IPS-20b (cell line): ENCODE data around the gene MAN2A1.
A peak's percentile ranks its signal among the peaks of the same experiment; 100 is the strongest.

ENCODE experiments used
- H3K27ac ChIP-seq: one replicate; pipeline ENCODE4 v1.5.1; 2013; ENCODE audit warnings: low read length
- H3K27me3 ChIP-seq: 2 replicates; pipeline ENCODE4 v1.6.1; 2013; ENCODE audit warnings: mild to moderate bottlenecking, low read length, inconsistent platforms; ENCODE audit not compliant: insufficient read depth
- H3K36me3 ChIP-seq: 2 replicates; pipeline ENCODE4 v1.6.1; 2013; ENCODE audit warnings: low read depth, mild to moderate bottlenecking, inconsistent platforms, low read length, moderate library complexity; ENCODE audit not compliant: insufficient read depth
- H3K4me1 ChIP-seq: 2 replicates; pipeline ENCODE4 v1.6.1; 2013; ENCODE audit warnings: mild to moderate bottlenecking, control low read depth, inconsistent platforms, low read length, moderate library complexity; ENCODE audit not compliant: insufficient read depth
- H3K4me3 ChIP-seq: 2 replicates; pipeline ENCODE4 v1.5.1; 2013; ENCODE audit warnings: mild to moderate bottlenecking, low read length, inconsistent platforms
- H3K9ac ChIP-seq: 2 replicates; pipeline ENCODE4 v1.6.1; 2013; ENCODE audit warnings: low read depth, mild to moderate bottlenecking, inconsistent platforms, low read length, moderate library complexity
- H3K9me3 ChIP-seq: 2 replicates; pipeline ENCODE4 v1.6.1; 2013; ENCODE audit warnings: mild to moderate bottlenecking, low read depth, low read length, inconsistent platforms; ENCODE audit not compliant: insufficient read depth

MAN2A1 gene

DNA sequence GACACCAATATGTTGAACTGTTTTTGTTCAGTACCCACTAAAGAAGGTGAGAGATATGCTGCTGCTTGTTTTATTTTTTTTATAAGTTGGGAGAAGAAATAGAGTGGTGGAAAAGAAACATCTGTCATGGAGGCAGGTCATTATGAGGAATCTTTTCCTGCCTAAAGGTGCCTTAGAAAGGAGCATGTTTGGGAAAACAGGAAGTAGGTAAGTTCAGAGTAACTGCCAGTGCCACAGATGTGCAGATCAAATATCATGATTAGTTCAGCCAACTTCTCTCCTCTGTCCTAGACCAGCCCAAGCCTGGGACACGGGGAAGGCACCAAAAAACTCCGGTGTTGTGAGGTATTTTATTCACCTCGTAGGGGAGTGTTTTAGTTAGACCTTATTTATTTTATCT, 144.2 kb downstream of the MAN2A1 start:
- no peak overlapping the region for H3K4me3 ChIP-seq
- H3K27me3 ChIP-seq: no peaks in the 10 kb centered on the region
- no peak overlapping the region for H3K9ac ChIP-seq
- 0 out of 2 replicates have a peak, but pooled peaks cover 4% of the 10 kb centered on the region for H3K9me3 ChIP-seq
- H3K4me1 ChIP-seq: peaks cover 26% of the 10 kb centered on the region
- H3K36me3 ChIP-seq: peaks cover 41% of the 10 kb centered on the region
- H3K27ac ChIP-seq: no peak overlapping the region

- H3K36me3 ChIP-seq: peaks cover 33% of the 10 kb centered on the region
- H3K4me3 ChIP-seq: no peak overlapping the region
These were observed 146.6 kb downstream of the MAN2A1 start for GRCh38 chr5:109836280-109836679.

DNA sequence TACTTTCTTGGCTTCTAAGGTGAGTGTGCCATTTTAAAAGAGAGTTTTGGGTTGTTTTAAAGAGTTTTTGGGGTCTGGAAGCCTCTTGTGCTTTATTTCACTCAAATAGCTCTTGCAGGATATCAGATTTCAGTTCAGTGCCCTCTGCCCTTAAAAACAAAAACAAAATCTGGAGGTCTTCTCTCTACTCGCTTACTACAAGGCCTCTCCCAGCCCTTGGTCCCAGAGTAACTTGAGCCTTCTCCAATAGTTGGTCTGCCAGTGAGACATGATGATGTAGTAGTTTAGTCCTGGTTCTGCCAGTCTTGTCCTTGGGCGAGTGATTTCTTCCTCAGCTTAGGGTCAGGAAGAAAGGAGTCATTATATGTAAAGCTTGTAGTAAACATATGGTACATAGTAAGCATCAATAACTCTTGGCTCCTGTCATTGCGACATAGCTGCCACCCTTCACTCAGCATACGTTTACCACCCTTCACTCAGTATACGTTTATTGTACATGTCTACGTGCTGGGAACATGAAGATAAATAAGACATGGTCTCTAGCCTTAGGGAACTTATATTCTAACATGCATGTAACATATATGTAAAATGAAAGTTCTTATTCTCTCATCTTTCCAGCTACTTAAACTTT, 147.6 kb downstream of the MAN2A1 start:
- H3K27ac ChIP-seq: no peak overlapping the region
- no peak overlapping the region for H3K9ac ChIP-seq
- H3K36me3 ChIP-seq: peaks cover 38% of the 10 kb centered on the region
- H3K4me1 ChIP-seq: peaks cover 40% of the 10 kb centered on the region
- H3K4me3 ChIP-seq: peak overlapping the region; percentile 16; the same call in 1 of the 2 replicates
- H3K27me3 ChIP-seq: no peaks in the 10 kb centered on the region
- H3K9me3 ChIP-seq: 0 out of 2 replicates have a peak, but pooled peaks cover 4% of the 10 kb centered on the region

More at GRCh38 chr5:109836280-109836679, 146.6 kb downstream of the MAN2A1 start:
- Histone ChIP-seq H3K9ac (no peak overlapping the region), H3K4me1 (peaks cover 40% of the 10 kb centered on the region), H3K9me3 (0 out of 2 replicates have a peak, but pooled peaks cover 4% of the 10 kb centered on the region), H3K27ac (no peak overlapping the region), H3K27me3 (no peaks in the 10 kb centered on the region)

GRCh38 chr5:109838157-109838556, 148.4 kb downstream of the MAN2A1 start:
- Histone ChIP-seq H3K36me3 (peaks cover 46% of the 10 kb centered on the region), H3K27me3 (no peaks in the 10 kb centered on the region), H3K4me1 (peaks cover 40% of the 10 kb centered on the region), H3K9me3 (0 out of 2 replicates have a peak, but pooled peaks cover 4% of the 10 kb centered on the region), H3K4me3 (peak overlapping the region; percentile 16; the same call in 1 of the 2 replicates), H3K27ac (no peak overlapping the region), H3K9ac (no peak overlapping the region)

- peaks cover 85% of the 10 kb centered on the region for H3K36me3 ChIP-seq
- no peak overlapping the region for H3K27ac ChIP-seq
- peaks cover 12% of the 10 kb centered on the region; the same call in 1 of the 2 replicates for H3K4me1 ChIP-seq
- no peaks in the 10 kb centered on the region for H3K9me3 ChIP-seq
- H3K27me3 ChIP-seq: no peaks in the 10 kb centered on the region
- no peak overlapping the region for H3K9ac ChIP-seq
- no peak overlapping the region for H3K4me3 ChIP-seq
These were observed 154.4 kb downstream of the MAN2A1 start for GRCh38 chr5:109844148-109844547.

DNA sequence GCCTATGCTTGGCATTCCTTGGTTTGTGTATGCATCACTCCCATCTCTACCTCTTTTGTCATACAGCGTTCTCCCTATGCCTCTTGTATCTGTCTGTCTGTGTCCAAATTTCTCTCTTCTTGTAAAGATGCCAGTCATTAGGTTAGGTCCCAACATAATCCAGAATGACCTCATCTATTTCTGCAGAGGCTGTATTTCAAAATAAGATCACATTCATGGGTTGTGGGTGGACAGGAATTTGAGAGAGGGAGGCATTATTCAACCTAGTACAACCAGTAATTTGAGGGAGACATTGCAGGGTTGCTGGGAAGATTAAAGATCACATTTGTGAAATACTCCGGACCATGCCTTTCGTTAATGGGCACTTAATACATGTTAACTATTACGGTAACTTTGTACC, 155.0 kb downstream of the MAN2A1 start:
- H3K36me3 ChIP-seq: peaks cover 89% of the 10 kb centered on the region
- no peaks in the 10 kb centered on the region for H3K27me3 ChIP-seq
- H3K4me1 ChIP-seq: peaks cover 6% of the 10 kb centered on the region; the same call in 1 of the 2 replicates
- H3K27ac ChIP-seq: no peak overlapping the region
- H3K9me3 ChIP-seq: no peaks in the 10 kb centered on the region
- H3K4me3 ChIP-seq: no peak overlapping the region
- H3K9ac ChIP-seq: no peak overlapping the region

- Histone ChIP-seq H3K9me3 (no peaks in the 10 kb centered on the region), H3K27me3 (no peaks in the 10 kb centered on the region), H3K4me3 (no peak overlapping the region), H3K4me1 (no peaks in the 10 kb centered on the region), H3K36me3 (peaks cover 92% of the 10 kb centered on the region), H3K9ac (no peak overlapping the region), H3K27ac (no peak overlapping the region)
These were observed 158.4 kb downstream of the MAN2A1 start for GRCh38 chr5:109848130-109848529.

DNA sequence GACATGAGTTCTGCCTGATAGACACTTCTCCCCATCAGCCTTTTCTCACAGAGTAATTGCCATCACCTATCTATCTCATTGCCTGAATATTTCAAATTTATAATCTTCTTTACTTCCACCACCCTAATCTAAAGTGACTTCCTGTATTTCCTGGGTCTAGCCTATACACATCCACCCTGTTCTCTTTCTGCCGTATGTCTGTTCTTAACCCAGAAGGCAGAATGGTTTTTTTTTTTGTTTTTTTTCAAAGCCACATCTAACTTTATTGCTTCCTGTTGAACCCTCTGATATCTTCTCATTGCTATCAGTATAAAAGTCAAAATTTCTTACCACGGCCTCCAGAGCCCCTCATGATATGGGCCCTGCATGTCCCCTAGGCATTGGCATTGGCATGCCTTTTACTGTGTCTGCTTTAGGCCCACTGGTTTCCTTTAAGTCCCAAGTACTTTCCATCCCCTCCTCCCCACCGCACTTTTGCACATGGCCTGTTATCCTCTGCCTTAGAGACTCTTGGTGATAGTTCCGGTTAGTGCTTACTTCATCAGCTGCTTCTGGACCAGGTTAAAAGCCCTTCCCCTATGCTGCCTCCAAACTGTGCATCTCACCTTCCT, 159.9 kb downstream of the MAN2A1 start:
- no peaks in the 10 kb centered on the region for H3K4me1 ChIP-seq
- no peak overlapping the region for H3K9ac ChIP-seq
- no peaks in the 10 kb centered on the region for H3K27me3 ChIP-seq
- H3K9me3 ChIP-seq: no peaks in the 10 kb centered on the region
- no peak overlapping the region for H3K27ac ChIP-seq
- peaks cover 83% of the 10 kb centered on the region for H3K36me3 ChIP-seq
- H3K4me3 ChIP-seq: no peak overlapping the region

- peaks cover 82% of the 10 kb centered on the region for H3K36me3 ChIP-seq
- H3K27ac ChIP-seq: no peak overlapping the region
- H3K4me3 ChIP-seq: no peak overlapping the region
- no peak overlapping the region for H3K9ac ChIP-seq
- peaks cover 4% of the 10 kb centered on the region; the same call in 1 of the 2 replicates for H3K4me1 ChIP-seq
- H3K27me3 ChIP-seq: no peaks in the 10 kb centered on the region
- no peaks in the 10 kb centered on the region for H3K9me3 ChIP-seq
These were observed 162.8 kb downstream of the MAN2A1 start for GRCh38 chr5:109852371-109853155.

GRCh38 chr5:109853377-109853776, 163.7 kb downstream of the MAN2A1 start:
- no peak overlapping the region for H3K9ac ChIP-seq
- no peaks in the 10 kb centered on the region for H3K9me3 ChIP-seq
- no peaks in the 10 kb centered on the region for H3K27me3 ChIP-seq
- peaks cover 82% of the 10 kb centered on the region for H3K36me3 ChIP-seq
- H3K27ac ChIP-seq: no peak overlapping the region
- H3K4me3 ChIP-seq: no peak overlapping the region
- peaks cover 5% of the 10 kb centered on the region; the same call in 1 of the 2 replicates for H3K4me1 ChIP-seq

- peaks cover 5% of the 10 kb centered on the region; the same call in 1 of the 2 replicates for H3K4me1 ChIP-seq
- no peak overlapping the region for H3K9ac ChIP-seq
- H3K4me3 ChIP-seq: no peak overlapping the region
- no peaks in the 10 kb centered on the region for H3K9me3 ChIP-seq
- H3K27me3 ChIP-seq: no peaks in the 10 kb centered on the region
- peaks cover 80% of the 10 kb centered on the region for H3K36me3 ChIP-seq
- no peak overlapping the region for H3K27ac ChIP-seq
These were observed 165.3 kb downstream of the MAN2A1 start for GRCh38 chr5:109855056-109855455.
